HEK293T (cell line): ENCODE measurements around the gene FLII.

Source experiments
- BHLHE40 ChIP-seq: fragments of 450-650 bp; IDR thresholded peaks from 2 replicates; pipeline ENCODE4 v1.6.1; 2016; ENCODE audit warnings: mild to moderate bottlenecking, moderate library complexity, borderline replicate concordance
- ELF4 ChIP-seq: fragments of 450-650 bp; IDR thresholded peaks from 2 replicates; pipeline ENCODE4 v1.6.1; 2017; ENCODE audit warnings: antibody characterized with exemption
- FOXA1 ChIP-seq: fragments of 450-650 bp; IDR thresholded peaks from 2 replicates; pipeline ENCODE4 v1.6.1; 2016; ENCODE audit warnings: mild to moderate bottlenecking
- FOXK2 ChIP-seq: fragments of 450-650 bp; IDR thresholded peaks from 2 replicates; pipeline ENCODE4 v1.6.1; 2016; ENCODE audit warnings: mild to moderate bottlenecking
- FOXM1 ChIP-seq: fragments of 450-650 bp; IDR thresholded peaks from 2 replicates; pipeline ENCODE4 v1.6.1; 2017; ENCODE audit warnings: mild to moderate bottlenecking, borderline replicate concordance
- HDGF ChIP-seq: fragments of 450-650 bp; IDR thresholded peaks from 2 replicates; pipeline ENCODE4 v1.6.1; 2017; ENCODE audit warnings: antibody characterized with exemption, borderline replicate concordance
- NFRKB ChIP-seq: fragments of 450-650 bp; IDR thresholded peaks from 2 replicates; pipeline ENCODE4 v1.6.1; 2016; ENCODE audit warnings: mild to moderate bottlenecking, moderate library complexity
- PKNOX1 ChIP-seq: fragments of 450-650 bp; IDR thresholded peaks from 2 replicates; pipeline ENCODE4 v1.6.1; 2016
- SP1 ChIP-seq: fragments of 450-650 bp; IDR thresholded peaks from 2 replicates; pipeline ENCODE4 v1.6.1; 2017
- SUZ12 ChIP-seq: fragments of 450-650 bp; IDR thresholded peaks from 2 replicates; pipeline ENCODE4 v1.6.1; 2016; ENCODE audit warnings: mild to moderate bottlenecking

DNA sequence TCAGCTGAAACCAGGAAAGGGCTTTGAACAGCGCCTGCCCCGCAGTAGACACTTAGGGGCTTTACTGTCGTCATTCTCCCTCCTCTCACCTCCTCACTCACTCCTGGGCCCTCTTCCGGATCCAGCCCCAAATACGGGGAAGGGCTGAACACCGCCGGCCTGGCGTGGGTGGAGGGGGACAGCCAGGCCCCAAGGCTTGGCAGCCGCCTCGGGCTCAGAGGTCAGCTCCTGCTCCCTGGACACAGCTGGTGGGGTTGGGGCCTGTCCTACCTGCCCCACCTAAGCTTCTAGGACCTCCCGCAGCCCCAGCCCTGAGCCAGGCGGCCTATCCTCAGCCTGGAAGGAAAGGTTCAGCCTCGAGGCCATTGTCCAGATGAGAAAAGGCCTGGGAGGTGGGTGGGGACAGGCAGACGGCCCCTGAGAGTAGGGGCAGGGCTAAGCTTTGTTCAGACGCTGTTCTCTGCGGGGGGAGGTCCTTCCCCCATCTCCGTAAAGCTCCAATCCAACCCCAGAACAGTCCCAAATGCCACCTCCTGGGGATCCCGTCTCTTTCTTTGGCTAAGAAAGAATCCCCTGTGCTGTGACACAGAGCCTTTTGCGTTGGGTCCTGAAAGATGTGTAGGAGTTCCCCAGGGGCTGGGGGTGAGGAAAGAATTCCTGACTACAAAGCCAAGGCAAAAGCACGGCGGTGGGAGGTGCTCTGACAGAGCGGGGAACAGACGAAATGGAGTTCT lies 34.0 kb downstream of the FLII start:
- TF ChIP-seq ELF4 (no peak), BHLHE40 (no peak), FOXM1 (no peak), SUZ12 (no peak), FOXA1 (no peak), NFRKB (no peak), PKNOX1 (no peak), SP1 (no peak), FOXK2 (no peak), HDGF (no peak)
